Vagina (tissue), 2 donors: ENCODE results near the gene KRT24.

Experiments
- CTCF ChIP-seq, 3 experiments: fragments of 450-650 bp in 2 of 3; fragments of 200-600 bp in 1 of 3; sonication (generic) in 1 of 3; IDR thresholded peaks; one replicate each; pipeline ENCODE4 v1.5.1; 2017 to 2019; ENCODE audit warnings: antibody characterized with exemption in 3 of 3, mild to moderate bottlenecking in 2 of 3, moderate library complexity in 2 of 3
- POLR2A ChIP-seq, 2 donors: fragments of 450-650 bp; IDR thresholded peaks; one replicate each; pipeline ENCODE4 v1.6.1; 2017; ENCODE audit warnings: antibody characterized with exemption in 2 of 2, mild to moderate bottlenecking in 2 of 2, moderate library complexity in 2 of 2

GRCh38 chr17:40722241-40722640 lies 18.7 kb upstream of the KRT24 start:
- no peak for TF ChIP-seq CTCF (IDR thresholded peaks at IDR 0.05)
- TF ChIP-seq POLR2A (IDR thresholded peaks at IDR 0.05) = no peak
